GM12878 (cell line): Measurements from ENCODE around the gene IFIH1. TPM values are rescaled to one million over a fixed set of nuclear protein-coding genes. Genes with fewer than 3 reads are reported as not detected.
A peak's percentile ranks its signal among the peaks of the same experiment; 100 is the strongest.

Source experiments
- ATAC-seq: fragments of 200-7000 bp; cut with Tn5 transposase; 3 replicates; pipeline ENCODE4 v1.9.1; 2020; ENCODE audit warnings: mild to moderate bottlenecking, moderate library complexity
- BruUV-seq: library from RNA; stranded (reverse); fragments of 400-500 nt; replicated peaks from 2 replicates; lab custom pipeline; 2021; lab: Mats Ljungman, UMichigan
- CTCF ChIA-PET: fragments of 300-600 bp; sonication (Branson Sonifier 250); formaldehyde crosslinking; extraction: SDS; loops from one replicate; lab custom pipeline; 2021; ENCODE audit warnings: inconsistent platforms; lab: Yijun Ruan, JAX
- POLR2A ChIA-PET: fragments of 350-600 bp; formaldehyde crosslinking; extraction: SDS; loops from one replicate; lab custom pipeline; 2021; ENCODE audit warnings: inconsistent platforms; lab: Charles Lee
- RAD21 ChIA-PET: fragments of 300-600 bp; sonication (Branson Sonifier 250); formaldehyde crosslinking; loops from one replicate; lab custom pipeline; 2023; ENCODE audit warnings: antibody characterized with exemption; ENCODE audit not compliant: unreplicated experiment; lab: Charles Lee
- SMC1A ChIA-PET: fragments of 300-600 bp; sonication (Branson Sonifier 250); formaldehyde crosslinking; loops from one replicate; lab custom pipeline; 2023; ENCODE audit not compliant: unreplicated experiment, uncharacterized antibody; lab: Charles Lee
- DNase-seq: peaks from one replicate; pipeline ENCODE4 v3.0.0-alpha.2; 2011; ENCODE audit warnings: low read depth, low spot score
- FAIRE-seq: peaks from 3 replicates; lab custom pipeline; 2011; peaks lifted over from hg19 to GRCh38; lab: Jason Lieb, UNC
- H2AFZ ChIP-seq: 2 replicates; pipeline ENCODE4 v1.6.0; 2011; ENCODE audit warnings: low read depth, low read length, control low read depth; ENCODE audit not compliant: control insufficient read depth
- H3K27ac ChIP-seq: 2 replicates; pipeline ENCODE4 v1.5.1; 2011; ENCODE audit warnings: control low read depth; ENCODE audit not compliant: control insufficient read depth, insufficient read depth
- H3K27me3 ChIP-seq, 2 experiments: replicated peaks in 1 of 2; 2 replicates each; pipeline versions ENCODE4 v1.6.0 to v1.6.1; 2011; ENCODE audit warnings: low read length in 1 of 2; ENCODE audit not compliant: control insufficient read depth in 2 of 2, insufficient read depth in 2 of 2
- H3K36me3 ChIP-seq, 2 experiments: 2 replicates each; pipeline ENCODE4 v1.5.1; 2011; ENCODE audit warnings: low read length in 1 of 2; ENCODE audit not compliant: control insufficient read depth in 2 of 2, insufficient read depth in 2 of 2
- H3K4me1 ChIP-seq: 2 replicates; pipeline ENCODE4 v1.6.1; 2011; ENCODE audit warnings: mild to moderate bottlenecking, low read length, moderate library complexity, mixed read lengths; ENCODE audit not compliant: control insufficient read depth, insufficient read depth
- H3K4me2 ChIP-seq: 2 replicates; pipeline ENCODE4 v1.6.0; 2011; ENCODE audit warnings: control low read depth; ENCODE audit not compliant: control insufficient read depth, insufficient read depth
- H3K4me3 ChIP-seq: fragments of 200-600 bp; sonication (generic); 2 replicates; pipeline ENCODE4 v1.5.1; 2016
- H3K79me2 ChIP-seq: 2 replicates; pipeline ENCODE4 v1.6.0; 2011; ENCODE audit warnings: low read length; ENCODE audit not compliant: control insufficient read depth, insufficient read depth
- H3K9ac ChIP-seq: 2 replicates; pipeline ENCODE4 v1.8.0; 2011; ENCODE audit warnings: low read length, control low read depth, mixed read lengths; ENCODE audit not compliant: control insufficient read depth, insufficient read depth
- H3K9me3 ChIP-seq: replicated peaks from 3 replicates; pipeline ENCODE4 v1.5.1; 2011; ENCODE audit warnings: mild to moderate bottlenecking, low read length; ENCODE audit not compliant: control insufficient read depth, insufficient read depth
- H4K20me1 ChIP-seq: 2 replicates; pipeline ENCODE4 v1.6.0; 2011; ENCODE audit not compliant: control insufficient read depth, insufficient read depth
- BACH1 ChIP-seq: fragments of 450-650 bp; IDR thresholded peaks from 2 replicates; pipeline ENCODE4 v1.6.1; 2017; ENCODE audit warnings: mild to moderate bottlenecking, borderline replicate concordance
- CHD2 ChIP-seq: IDR thresholded peaks from 2 replicates; pipeline ENCODE4 v1.6.1; 2011; ENCODE audit warnings: low read depth, low read length, improper control_type of control experiment, borderline replicate concordance
- DPF2 ChIP-seq: fragments of 450-650 bp; IDR thresholded peaks from 2 replicates; pipeline ENCODE4 v1.6.1; 2017; ENCODE audit warnings: mild to moderate bottlenecking
- GATAD2B ChIP-seq: fragments of 450-650 bp; conservative IDR thresholded peaks from 2 replicates; pipeline ENCODE4 v1.6.1; 2017; ENCODE audit warnings: low read depth, mild to moderate bottlenecking, moderate library complexity
- JUND ChIP-seq: IDR thresholded peaks from 2 replicates; pipeline ENCODE4 v1.6.1; 2012; ENCODE audit warnings: low read depth, mild to moderate bottlenecking, low read length, improper control_type of control experiment, moderate library complexity
- NKRF ChIP-seq: fragments of 450-650 bp; conservative IDR thresholded peaks from 2 replicates; pipeline ENCODE4 v1.6.1; 2017; ENCODE audit warnings: mild to moderate bottlenecking, moderate library complexity
- RBBP5 ChIP-seq: fragments of 200-600 bp; sonication (generic); conservative IDR thresholded peaks from 2 replicates; pipeline ENCODE4 v1.6.1; 2016
- RUNX3 ChIP-seq: IDR thresholded peaks from 2 replicates; pipeline ENCODE4 v1.6.1; 2012; ENCODE audit warnings: low read length, inconsistent platforms
- ZBTB11 ChIP-seq: fragments of 450-650 bp; formaldehyde crosslinking; IDR thresholded peaks from 2 replicates; pipeline ENCODE4 v1.5.0; 2022; ENCODE audit warnings: mild to moderate bottlenecking, missing genetic modification characterization
- ZSCAN29 ChIP-seq: fragments of 450-650 bp; IDR thresholded peaks from 2 replicates; pipeline ENCODE4 v1.6.1; 2017; ENCODE audit warnings: mild to moderate bottlenecking, moderate library complexity
- WGBS: methylation state at CpG from one replicate; pipeline ENCODE4 v1.1.6; 2016; ENCODE audit warnings: low lambda C conversion rate; ENCODE audit not compliant: insufficient replicate concordance, insufficient coverage; ENCODE audit errors: missing lambda C conversion rate; 5-methylcytosine and 5-hydroxymethylcytosine counted together
- in situ Hi-C: fragments of 300-500 bp; cut with MboI; formaldehyde crosslinking; loops from 9 replicates; pipeline ENCODE4 v1.14.3; 2018; ENCODE audit warnings: mixed read lengths
- intact Hi-C: fragments of 100-400 bp; cut with micrococcal nuclease; formaldehyde crosslinking; loops from one replicate; pipeline ENCODE4 v1.14.2; 2022; ENCODE audit not compliant: unreplicated experiment
- polyA plus RNA-seq, 11 experiments: library from polyadenylated mRNA; depleted of rRNA in 4 of 11; unstranded in 6 of 11; stranded (reverse) in 5 of 11; fragments of >200 nt; fragmentation: Nextera tagmentation in 4 of 11; fragmentation: Illumina TruSeq in 1 of 11; extraction: Ambion mirVana in 4 of 11; extraction: Trizol in 1 of 11; gene quantifications; 1 replicate in 1 of 11; 2 replicates in 10 of 11; pipeline versions ENCODE4 v1.2.1 to v1.2.3, GENCODE V29; 2011 to 2016; ENCODE audit warnings: inconsistent platforms in 2 of 11, missing spikeins in 2 of 11, low read depth in 1 of 11
- total RNA-seq, 4 experiments: library from RNA; depleted of rRNA in 3 of 4; stranded (reverse); fragments of >200 nt in 3 of 4; fragmentation: Illumina TruSeq in 1 of 4; extraction: Trizol in 1 of 4; gene quantifications; 2 replicates each; pipeline versions ENCODE4 v1.2.1 to v1.2.3, GENCODE V29; 2013 to 2021
- TF ChIP-seq, protein P1 (sequence below): fragments of 450-650 bp; IDR thresholded peaks from 2 replicates; pipeline ENCODE4 v1.6.1; 2017; ENCODE audit warnings: mild to moderate bottlenecking, low read depth, inconsistent platforms; ENCODE audit not compliant: poor library complexity, severe bottlenecking

The IFIH1 gene
- total and polyA plus RNA-seq, 10 of the 15 experiments (the other 5 are each of a cell fraction or from before 2014, with no cell fraction given): 12.5 to 40.9 (median 28.8) TPM

DNA sequence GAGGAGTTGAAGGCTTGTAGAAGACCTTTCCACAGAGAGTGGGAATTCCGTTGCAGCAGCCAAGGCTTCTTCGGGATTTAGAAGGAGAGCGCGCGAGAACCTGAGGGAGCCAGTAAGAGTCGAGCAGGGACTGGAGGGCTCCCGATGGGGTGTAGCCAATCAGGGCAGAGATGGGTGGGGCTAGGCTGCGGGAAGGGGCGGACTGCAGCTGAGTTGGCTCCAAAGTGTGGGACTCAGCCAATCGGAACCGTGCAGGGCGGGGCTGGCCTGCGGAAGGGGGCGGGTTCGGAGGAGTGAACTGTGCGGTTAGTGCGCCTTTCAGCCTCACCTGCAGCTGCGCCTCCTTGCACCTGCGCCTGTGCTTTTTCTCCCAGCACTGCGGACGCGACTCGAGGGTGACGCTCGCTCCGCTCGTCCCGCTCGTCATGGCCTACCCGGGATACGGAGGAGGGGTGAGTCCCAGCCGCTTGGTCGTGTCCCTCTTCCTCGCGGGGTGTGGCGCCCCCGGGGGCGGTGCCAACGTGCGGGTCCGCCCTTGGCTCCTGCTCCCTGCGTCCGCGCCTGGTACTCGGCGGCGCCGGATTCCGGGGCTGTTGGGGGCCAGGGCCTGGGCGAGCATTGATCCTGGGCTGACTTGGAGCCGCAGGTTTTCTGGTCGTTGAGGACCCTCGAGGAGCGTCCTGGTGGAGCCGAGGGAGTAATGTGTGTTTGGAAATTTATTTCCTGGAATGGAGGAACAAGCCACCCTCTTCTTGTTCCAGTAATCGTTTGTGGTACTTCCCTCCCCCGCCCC is 25.5 kb upstream of the IFIH1 start, which contains the start of gene GCA:
Gene GCA (plus strand): TSS at position 309 of the 793 bp plus-strand sequence. CDS start 117 bp downstream, at position 426.
- Histone ChIP-seq H3K27me3 (no peaks in the 10 kb centered on the region), H3K4me3 (peak within 1 kb of the TSS; percentile 98), H3K27ac (peak within 1 kb of the TSS; percentile 71), H3K36me3 (no peaks in the 10 kb centered on the region), H2AFZ (peak within 1 kb of the TSS; percentile 95), H3K79me2 (peaks cover 10% of the 10 kb centered on the region), H3K4me1 (no peaks in the 10 kb centered on the region), H3K9ac (peak within 1 kb of the TSS; percentile 72), H4K20me1 (no peaks in the 10 kb centered on the region), H3K4me2 (peak within 1 kb of the TSS; percentile 93), H3K9me3 (no peaks in the 10 kb centered on the region)
- no TSS peak for BruUV-seq
- FAIRE-seq: peak; percentile 98
- RAD21 ChIA-PET: interaction anchor here (0.9 to 2.1 kb wide), 6 partner anchors 10 to 448 kb away, joined by 3 to 5 read pairs (median 4); no protein-coding TSS in a partner anchor
- intact Hi-C loops: loop anchor here (2.0 kb wide), 1 partner anchor 25 kb away; the partner anchor contains the start of gene IFIH1
- CTCF ChIA-PET: interaction anchor here (0.7 to 2.6 kb wide), 9 partner anchors 10 to 46 kb away, joined by 3 to 46 read pairs (median 7); partner anchors contain the start of gene IFIH1
- POLR2A ChIA-PET: interaction anchor here (0.7 to 1.9 kb wide), 6 partner anchors 10 to 393 kb away, joined by 3 to 5 read pairs (median 4); partner anchors contain the start of gene IFIH1
- ATAC-seq: peak; percentile 99
- in situ Hi-C loops: no loop called here
- SMC1A ChIA-PET: interaction anchor here (0.9 to 2.7 kb wide), 6 partner anchors 10 to 122 kb away, joined by 3 to 15 read pairs (median 6); partner anchors contain the start of gene IFIH1
- DNase-seq: peak; percentile 93
- under 1% methylated on average over 56 of the region's 57 CpGs for WGBS
- TF ChIP-seq RUNX3: peak; percentile 77
- TF ChIP-seq ZSCAN29: no peak
- no peak for TF ChIP-seq BACH1
- TF ChIP-seq, protein P1, sequence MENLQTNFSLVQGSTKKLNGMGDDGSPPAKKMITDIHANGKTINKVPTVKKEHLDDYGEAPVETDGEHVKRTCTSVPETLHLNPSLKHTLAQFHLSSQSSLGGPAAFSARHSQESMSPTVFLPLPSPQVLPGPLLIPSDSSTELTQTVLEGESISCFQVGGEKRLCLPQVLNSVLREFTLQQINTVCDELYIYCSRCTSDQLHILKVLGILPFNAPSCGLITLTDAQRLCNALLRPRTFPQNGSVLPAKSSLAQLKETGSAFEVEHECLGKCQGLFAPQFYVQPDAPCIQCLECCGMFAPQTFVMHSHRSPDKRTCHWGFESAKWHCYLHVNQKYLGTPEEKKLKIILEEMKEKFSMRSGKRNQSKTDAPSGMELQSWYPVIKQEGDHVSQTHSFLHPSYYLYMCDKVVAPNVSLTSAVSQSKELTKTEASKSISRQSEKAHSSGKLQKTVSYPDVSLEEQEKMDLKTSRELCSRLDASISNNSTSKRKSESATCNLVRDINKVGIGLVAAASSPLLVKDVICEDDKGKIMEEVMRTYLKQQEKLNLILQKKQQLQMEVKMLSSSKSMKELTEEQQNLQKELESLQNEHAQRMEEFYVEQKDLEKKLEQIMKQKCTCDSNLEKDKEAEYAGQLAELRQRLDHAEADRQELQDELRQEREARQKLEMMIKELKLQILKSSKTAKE: no peak
- TF ChIP-seq RBBP5: no peak
- TF ChIP-seq GATAD2B: 0 out of 2 replicates have a peak, but pooled peaks have one; percentile 73
- TF ChIP-seq CHD2: peak; percentile 97
- TF ChIP-seq NKRF: peak; percentile 47
- TF ChIP-seq DPF2: no peak; the same call in 1 of the 2 replicates
- no peak for TF ChIP-seq ZBTB11 (CRISPR knock-in tag)
- TF ChIP-seq JUND: no peak
